HepG2 (cell line): ENCODE data around the gene GDF9. TPM values are rescaled to one million over a fixed set of nuclear protein-coding genes. Genes with fewer than 3 reads are reported as not detected.
A peak's percentile ranks its signal among the peaks of the same experiment; 100 is the strongest.

Source experiments
- ARHGAP35 ChIP-seq: sonication (generic); formaldehyde crosslinking; IDR thresholded peaks from 2 replicates; pipeline ENCODE4 v1.9.0; 2022; ENCODE audit warnings: mild to moderate bottlenecking, inconsistent platforms, moderate library complexity, missing genetic modification reagents, borderline replicate concordance
- GLI4 ChIP-seq: sonication (generic); formaldehyde crosslinking; IDR thresholded peaks from 2 replicates; pipeline ENCODE4 v1.5.1; 2020; ENCODE audit warnings: missing genetic modification reagents, mild to moderate bottlenecking, moderate library complexity, borderline replicate concordance
- IRF9 ChIP-seq: sonication (generic); formaldehyde crosslinking; IDR thresholded peaks from 2 replicates; pipeline ENCODE4 v1.8.0; 2022; ENCODE audit warnings: missing genetic modification reagents, mild to moderate bottlenecking, borderline replicate concordance
- PRDM10 ChIP-seq: sonication (generic); formaldehyde crosslinking; IDR thresholded peaks from 2 replicates; pipeline ENCODE4 v1.4.0; 2020; ENCODE audit warnings: low read depth, missing genetic modification reagents
- SIX1 ChIP-seq: sonication (generic); formaldehyde crosslinking; IDR thresholded peaks from 2 replicates; pipeline ENCODE4 v1.4.0; 2020; ENCODE audit warnings: missing genetic modification reagents, borderline replicate concordance
- WIZ ChIP-seq: sonication (generic); formaldehyde crosslinking; IDR thresholded peaks from 2 replicates; pipeline ENCODE4 v1.5.1; 2020; ENCODE audit warnings: mild to moderate bottlenecking, missing genetic modification reagents
- ZBTB21 ChIP-seq: sonication (generic); formaldehyde crosslinking; IDR thresholded peaks from 2 replicates; pipeline ENCODE4 v1.4.0; 2020; ENCODE audit warnings: missing genetic modification reagents
- ZMYM2 ChIP-seq: sonication (generic); formaldehyde crosslinking; IDR thresholded peaks from 2 replicates; pipeline ENCODE4 v1.8.0; 2022; ENCODE audit warnings: mild to moderate bottlenecking, missing genetic modification reagents
- ZNF160 ChIP-seq: sonication (generic); formaldehyde crosslinking; IDR thresholded peaks from 2 replicates; pipeline ENCODE4 v1.8.0; 2022; ENCODE audit warnings: mild to moderate bottlenecking, inconsistent platforms, missing genetic modification reagents
- ZNF451 ChIP-seq: sonication (generic); formaldehyde crosslinking; IDR thresholded peaks from 2 replicates; pipeline ENCODE4 v1.5.0; 2020; ENCODE audit warnings: mild to moderate bottlenecking, missing genetic modification reagents
- ZNF629 ChIP-seq: sonication (generic); formaldehyde crosslinking; conservative IDR thresholded peaks from 2 replicates; pipeline ENCODE4 v1.5.0; 2020; ENCODE audit warnings: missing genetic modification reagents
- ZNF709 ChIP-seq: sonication (generic); formaldehyde crosslinking; IDR thresholded peaks from 2 replicates; pipeline ENCODE4 v1.5.0; 2020; ENCODE audit warnings: mild to moderate bottlenecking, missing genetic modification reagents
- polyA plus RNA-seq, 8 experiments: library from polyadenylated mRNA; depleted of rRNA in 3 of 8; stranded (reverse) in 7 of 8; unstranded in 1 of 8; fragments of >200 nt; fragmentation: Illumina TruSeq in 4 of 8; extraction: Trizol in 4 of 8; gene quantifications; 2 replicates each; pipeline versions ENCODE4 v1.2.1 to v1.2.3, GENCODE V29; 2011 to 2016; ENCODE audit warnings: low read depth in 4 of 8, missing spikeins in 1 of 8, mixed read lengths in 1 of 8; ENCODE audit not compliant: insufficient read depth in 1 of 8
- total RNA-seq, 5 experiments: library from RNA; depleted of rRNA; stranded (reverse); fragments of >200 nt; fragmentation: Illumina TruSeq; extraction: Trizol; gene quantifications; 2 replicates each; pipeline ENCODE4 v1.2.3, GENCODE V29; 2016; ENCODE audit warnings: low read depth in 1 of 5
- TF ChIP-seq, protein P1 (sequence below): sonication (generic); formaldehyde crosslinking; IDR thresholded peaks from 2 replicates; pipeline ENCODE4 v1.4.0; 2020; ENCODE audit warnings: missing genetic modification reagents

The GDF9 gene
- total and polyA plus RNA-seq, 2 of the 13 experiments (the other 11 are each of a cell fraction or from before 2014, with no cell fraction given): 0.33 to 0.38 TPM

DNA sequence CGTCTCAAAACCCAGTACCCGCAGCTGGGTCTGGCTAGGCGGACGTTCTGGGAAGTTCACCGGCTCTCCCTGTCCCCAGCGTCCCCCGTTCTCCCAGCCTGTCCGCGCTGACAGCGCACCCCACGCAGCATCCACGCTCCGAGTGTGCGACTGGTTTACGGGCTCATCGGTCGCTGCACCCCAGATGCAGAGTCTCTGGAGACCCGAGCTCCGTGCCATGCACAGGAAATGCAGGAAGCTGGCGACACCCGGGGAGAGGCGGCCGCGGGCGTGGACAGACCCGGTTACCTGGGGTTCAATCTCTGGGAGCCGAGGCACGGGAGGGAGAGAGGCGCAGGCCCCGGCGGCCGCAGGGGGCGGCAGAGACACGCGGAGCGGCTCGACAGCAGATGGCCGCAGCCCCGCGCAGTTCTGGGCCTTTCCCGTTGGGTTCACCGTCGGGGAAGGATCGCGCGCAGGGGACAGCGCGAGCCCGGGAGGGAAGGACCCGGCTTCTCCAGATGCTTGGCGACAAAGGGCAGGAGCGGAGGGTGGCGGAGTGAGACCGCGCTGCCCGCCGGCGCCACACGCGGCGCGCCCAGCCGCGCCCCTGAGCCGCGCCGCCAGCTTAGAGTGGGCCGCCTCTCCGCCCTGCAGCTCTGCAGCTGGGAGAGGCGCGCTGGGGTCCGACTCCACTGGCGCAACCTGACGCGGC, 36.4 kb downstream of the GDF9 start (continued):
- TF ChIP-seq IRF9 (CRISPR knock-in tag) (no peak), ZNF629 (CRISPR knock-in tag) (peak; percentile 43; the same call in 1 of the 2 replicates), ZNF451 (CRISPR knock-in tag) (0 out of 2 replicates have a peak, but pooled peaks have one; percentile 7), WIZ (0 out of 2 replicates have a peak, but pooled peaks have one; percentile 35), ZMYM2 (CRISPR knock-in tag) (0 out of 2 replicates have a peak, but pooled peaks have one; percentile 58), ZNF160 (CRISPR knock-in tag) (peak; percentile 78; the same call in 1 of the 2 replicates), ZNF709 (peak; percentile 74; the same call in 1 of the 2 replicates), SIX1 (CRISPR knock-in tag) (no peak), GLI4 (CRISPR knock-in tag) (no peak), ZBTB21 (CRISPR knock-in tag) (no peak), ARHGAP35 (peak; percentile 77), PRDM10 (peak; percentile 88)
- TF ChIP-seq, protein P1, sequence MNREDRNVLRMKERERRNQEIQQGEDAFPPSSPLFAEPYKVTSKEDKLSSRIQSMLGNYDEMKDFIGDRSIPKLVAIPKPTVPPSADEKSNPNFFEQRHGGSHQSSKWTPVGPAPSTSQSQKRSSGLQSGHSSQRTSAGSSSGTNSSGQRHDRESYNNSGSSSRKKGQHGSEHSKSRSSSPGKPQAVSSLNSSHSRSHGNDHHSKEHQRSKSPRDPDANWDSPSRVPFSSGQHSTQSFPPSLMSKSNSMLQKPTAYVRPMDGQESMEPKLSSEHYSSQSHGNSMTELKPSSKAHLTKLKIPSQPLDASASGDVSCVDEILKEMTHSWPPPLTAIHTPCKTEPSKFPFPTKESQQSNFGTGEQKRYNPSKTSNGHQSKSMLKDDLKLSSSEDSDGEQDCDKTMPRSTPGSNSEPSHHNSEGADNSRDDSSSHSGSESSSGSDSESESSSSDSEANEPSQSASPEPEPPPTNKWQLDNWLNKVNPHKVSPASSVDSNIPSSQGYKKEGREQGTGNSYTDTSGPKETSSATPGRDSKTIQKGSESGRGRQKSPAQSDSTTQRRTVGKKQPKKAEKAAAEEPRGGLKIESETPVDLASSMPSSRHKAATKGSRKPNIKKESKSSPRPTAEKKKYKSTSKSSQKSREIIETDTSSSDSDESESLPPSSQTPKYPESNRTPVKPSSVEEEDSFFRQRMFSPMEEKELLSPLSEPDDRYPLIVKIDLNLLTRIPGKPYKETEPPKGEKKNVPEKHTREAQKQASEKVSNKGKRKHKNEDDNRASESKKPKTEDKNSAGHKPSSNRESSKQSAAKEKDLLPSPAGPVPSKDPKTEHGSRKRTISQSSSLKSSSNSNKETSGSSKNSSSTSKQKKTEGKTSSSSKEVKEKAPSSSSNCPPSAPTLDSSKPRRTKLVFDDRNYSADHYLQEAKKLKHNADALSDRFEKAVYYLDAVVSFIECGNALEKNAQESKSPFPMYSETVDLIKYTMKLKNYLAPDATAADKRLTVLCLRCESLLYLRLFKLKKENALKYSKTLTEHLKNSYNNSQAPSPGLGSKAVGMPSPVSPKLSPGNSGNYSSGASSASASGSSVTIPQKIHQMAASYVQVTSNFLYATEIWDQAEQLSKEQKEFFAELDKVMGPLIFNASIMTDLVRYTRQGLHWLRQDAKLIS: no peak
